Measurements from ENCODE around the gene CMTM3.

- TF ChIP-seq, protein P1, sequence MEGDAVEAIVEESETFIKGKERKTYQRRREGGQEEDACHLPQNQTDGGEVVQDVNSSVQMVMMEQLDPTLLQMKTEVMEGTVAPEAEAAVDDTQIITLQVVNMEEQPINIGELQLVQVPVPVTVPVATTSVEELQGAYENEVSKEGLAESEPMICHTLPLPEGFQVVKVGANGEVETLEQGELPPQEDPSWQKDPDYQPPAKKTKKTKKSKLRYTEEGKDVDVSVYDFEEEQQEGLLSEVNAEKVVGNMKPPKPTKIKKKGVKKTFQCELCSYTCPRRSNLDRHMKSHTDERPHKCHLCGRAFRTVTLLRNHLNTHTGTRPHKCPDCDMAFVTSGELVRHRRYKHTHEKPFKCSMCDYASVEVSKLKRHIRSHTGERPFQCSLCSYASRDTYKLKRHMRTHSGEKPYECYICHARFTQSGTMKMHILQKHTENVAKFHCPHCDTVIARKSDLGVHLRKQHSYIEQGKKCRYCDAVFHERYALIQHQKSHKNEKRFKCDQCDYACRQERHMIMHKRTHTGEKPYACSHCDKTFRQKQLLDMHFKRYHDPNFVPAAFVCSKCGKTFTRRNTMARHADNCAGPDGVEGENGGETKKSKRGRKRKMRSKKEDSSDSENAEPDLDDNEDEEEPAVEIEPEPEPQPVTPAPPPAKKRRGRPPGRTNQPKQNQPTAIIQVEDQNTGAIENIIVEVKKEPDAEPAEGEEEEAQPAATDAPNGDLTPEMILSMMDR (IDR thresholded peaks at IDR 0.05; ENCODE audit: insufficient read depth, low read length), result no peak
- TF ChIP-seq GABPA (IDR thresholded peaks at IDR 0.05; ENCODE audit: low read depth) (no peak), POLR2AphosphoS5 (IDR thresholded peaks at IDR 0.05; ENCODE audit: low read depth) (peak; percentile 89), REST (IDR thresholded peaks at IDR 0.05; ENCODE audit: insufficient replicate concordance, low read depth) (no peak), SPI1 (IDR thresholded peaks at IDR 0.05; ENCODE audit: borderline replicate concordance, low read depth) (no peak)
Observed at GRCh38 chr16:66603537-66604375, 748 bp upstream of the CMTM3 start.

Measured in HL-60 (cell line).